Renal cortex interstitium (tissue), 15 donors: ENCODE results near the gene DGCR8. TPM values are rescaled to one million over a fixed set of nuclear protein-coding genes. Genes with fewer than 3 reads are reported as not detected.
A peak's percentile ranks its signal among the peaks of the same experiment; 100 is the strongest.

Source experiments
- DNase-seq, 11 donors: peaks; one replicate each; pipeline ENCODE4 v3.0.0-alpha.2; 2013; ENCODE audit warnings: low read depth in 9 of 11, low spot score in 4 of 11; ENCODE audit errors: extremely low read depth in 1 of 11
- long read RNA-seq, 16 experiments: transcript quantifications; one replicate each; lab custom pipeline, GENCODE V29; 2026
- polyA plus RNA-seq, 3 donors: library from polyadenylated mRNA; unstranded; fragments of 120-200 nt; gene quantifications; one replicate each; pipeline ENCODE4 v1.2.1, GENCODE V29; 2013; ENCODE audit not compliant: insufficient read length in 3 of 3

The DGCR8 gene
- 10 to 100 TPM; 42.4 to 54.6 (median 50.6) TPM for polyA plus RNA-seq
- long read RNA-seq, donor 1 = 0 reads
- long read RNA-seq, donor 2, full-length matches to known transcripts = 1 of 1 reads
- long read RNA-seq, donor 2, partial matches to known transcripts = 0 of 1 reads
- long read RNA-seq, donor 2, other reads (novel, unspliced or antisense) = 0 of 1 reads
- long read RNA-seq, donor 3, full-length matches to known transcripts = 7 of 7 reads
- long read RNA-seq, donor 3, partial matches to known transcripts = 0 of 7 reads
- long read RNA-seq, donor 3, other reads (novel, unspliced or antisense) = 0 of 7 reads
- long read RNA-seq, donor 4, partial matches to known transcripts = 0 of 1 reads
- long read RNA-seq, donor 4, other reads (novel, unspliced or antisense) = 0 of 1 reads
- long read RNA-seq, donor 5, full-length matches to known transcripts = 5 of 88 reads
- long read RNA-seq, donor 5, partial matches to known transcripts = 83 of 88 reads
- long read RNA-seq, donor 5, other reads (novel, unspliced or antisense) = 0 of 88 reads
- long read RNA-seq, donor 6, full-length matches to known transcripts = 5 of 13 reads
- long read RNA-seq, donor 6, partial matches to known transcripts = 8 of 13 reads
- long read RNA-seq, donor 6, other reads (novel, unspliced or antisense) = 0 of 13 reads
- long read RNA-seq, donor 7, full-length matches to known transcripts = 7 of 7 reads
- long read RNA-seq, donor 7, partial matches to known transcripts = 0 of 7 reads
- long read RNA-seq, donor 7, other reads (novel, unspliced or antisense) = 0 of 7 reads
- long read RNA-seq, donor 8, full-length matches to known transcripts = 2 of 2 reads
- long read RNA-seq, donor 8, partial matches to known transcripts = 0 of 2 reads
- long read RNA-seq, donor 8, other reads (novel, unspliced or antisense) = 0 of 2 reads
- long read RNA-seq, donor 9, full-length matches to known transcripts = 2 of 2 reads
- long read RNA-seq, donor 9, partial matches to known transcripts = 0 of 2 reads
- long read RNA-seq, donor 9, other reads (novel, unspliced or antisense) = 0 of 2 reads
- long read RNA-seq, donor 10, full-length matches to known transcripts = 3 of 3 reads
- long read RNA-seq, donor 10, partial matches to known transcripts = 0 of 3 reads
- long read RNA-seq, donor 10, other reads (novel, unspliced or antisense) = 0 of 3 reads
- long read RNA-seq, donor 11, full-length matches to known transcripts = 1 of 1 reads
- long read RNA-seq, donor 11, partial matches to known transcripts = 0 of 1 reads
- long read RNA-seq, donor 11, other reads (novel, unspliced or antisense) = 0 of 1 reads
- long read RNA-seq, donor 12, full-length matches to known transcripts = 1 of 1 reads
- long read RNA-seq, donor 12, partial matches to known transcripts = 0 of 1 reads
- long read RNA-seq, donor 12, other reads (novel, unspliced or antisense) = 0 of 1 reads
- long read RNA-seq, donor 13, full-length matches to known transcripts = 8 of 8 reads
- long read RNA-seq, donor 13, partial matches to known transcripts = 0 of 8 reads
- long read RNA-seq, donor 13, other reads (novel, unspliced or antisense) = 0 of 8 reads
- long read RNA-seq, donor 14, full-length matches to known transcripts = 2 of 2 reads
- long read RNA-seq, donor 14, partial matches to known transcripts = 0 of 2 reads
- long read RNA-seq, donor 14, other reads (novel, unspliced or antisense) = 0 of 2 reads
- long read RNA-seq, donor 15, full-length matches to known transcripts = 3 of 3 reads
- long read RNA-seq, donor 15, partial matches to known transcripts = 0 of 3 reads
- long read RNA-seq, donor 15, other reads (novel, unspliced or antisense) = 0 of 3 reads
- long read RNA-seq, donor 16, full-length matches to known transcripts = 8 of 68 reads
- long read RNA-seq, donor 16, partial matches to known transcripts = 50 of 68 reads
- long read RNA-seq, donor 16, other reads (novel, unspliced or antisense) = 10 of 68 reads

GRCh38 chr22:20079745-20080444 is at the start of gene DGCR8:
Gene DGCR8, plus strand, starts transcription at chr22:20080241. Its CDS starts 5,723 bp downstream, at chr22:20085964.
- DNase-seq = peak; percentile 88 to 96 (median 93)

GRCh38 chr22:20031732-20032406 is 48.2 kb upstream of the DGCR8 start:
- DNase-seq = no peak

- no peak for DNase-seq
Observed at GRCh38 chr22:20032407-20032991, 47.5 kb upstream of the DGCR8 start.

GRCh38 chr22:20033045-20033706 is 46.9 kb upstream of the DGCR8 start:
- no peak for DNase-seq

GRCh38 chr22:20034143-20034542 is 45.9 kb upstream of the DGCR8 start:
- no peak for DNase-seq

GRCh38 chr22:20035375-20036083 is 44.5 kb upstream of the DGCR8 start:
- no peak for DNase-seq

GRCh38 chr22:20036084-20036482 is 44.0 kb upstream of the DGCR8 start:
- peak in 1 of 11 donors; percentile 26 for DNase-seq

GRCh38 chr22:20036535-20037392 is 43.3 kb upstream of the DGCR8 start:
- DNase-seq = no peak

- DNase-seq = no peak
Observed at GRCh38 chr22:20037419-20037818, 42.6 kb upstream of the DGCR8 start.

- DNase-seq = no peak
Observed at GRCh38 chr22:20038574-20038973, 41.5 kb upstream of the DGCR8 start.

GRCh38 chr22:20039683-20040325 is 40.2 kb upstream of the DGCR8 start:
- DNase-seq = no peak

- no peak for DNase-seq
Observed at GRCh38 chr22:20040327-20041200, 39.5 kb upstream of the DGCR8 start.
